CD4-positive, alpha-beta T cell (primary cell): ENCODE results near the gene EXOSC2. TPM values are rescaled to one million over a fixed set of nuclear protein-coding genes. Genes with fewer than 3 reads are reported as not detected.

ENCODE experiments used
- ATAC-seq: fragments of 200-7000 bp; cut with Tn5 transposase; one replicate; pipeline ENCODE4 v1.10.0; 2022; ENCODE audit warnings: mild to moderate bottlenecking; ENCODE audit not compliant: poor library complexity
- CTCF ChIA-PET: fragments of 350-600 bp; sonication (Branson Sonifier 250); formaldehyde crosslinking; loops from one replicate; lab custom pipeline; 2021; ENCODE audit warnings: antibody characterized with exemption, inconsistent platforms; lab: Charles Lee
- POLR2A ChIA-PET: fragments of 350-600 bp; sonication (Branson Sonifier 250); formaldehyde crosslinking; loops from one replicate; lab custom pipeline; 2021; ENCODE audit warnings: antibody characterized with exemption, inconsistent platforms; lab: Charles Lee
- DNase-seq, 14 experiments: peaks; one replicate each; pipeline ENCODE4 v3.0.0-alpha.2; 2013 to 2020; ENCODE audit warnings: mixed read lengths in 2 of 14
- H3K27ac ChIP-seq, 2 donors: one replicate each; pipeline versions ENCODE4 v1.5.1 to v1.7.0; 2013; ENCODE audit warnings: low read length in 2 of 2, low read depth in 1 of 2, mild to moderate bottlenecking in 1 of 2
- H3K27me3 ChIP-seq, 2 experiments: 1 replicate in 1 of 2; 2 replicates in 1 of 2; pipeline versions ENCODE4 v1.6.1 to v1.7.0; 2013; ENCODE audit warnings: low read length in 2 of 2, control low read depth in 1 of 2, mild to moderate bottlenecking in 1 of 2, moderate library complexity in 1 of 2; ENCODE audit not compliant: insufficient read depth in 2 of 2, control insufficient read depth in 1 of 2
- H3K36me3 ChIP-seq: one replicate; pipeline ENCODE4 v1.6.1; 2013; ENCODE audit warnings: low read length, control low read depth; ENCODE audit not compliant: insufficient read depth
- H3K4me1 ChIP-seq: one replicate; pipeline ENCODE4 v1.6.1; 2013; ENCODE audit warnings: low read length, control low read depth; ENCODE audit not compliant: insufficient read depth
- H3K4me3 ChIP-seq: one replicate; pipeline ENCODE4 v1.5.1; 2013; ENCODE audit warnings: mild to moderate bottlenecking, low read length, moderate library complexity
- H3K9me3 ChIP-seq, 2 experiments: 1 replicate in 1 of 2; 2 replicates in 1 of 2; pipeline versions ENCODE4 v1.6.1 to v1.7.0; 2013; ENCODE audit warnings: low read length in 2 of 2, mild to moderate bottlenecking in 2 of 2, control low read depth in 1 of 2, moderate library complexity in 1 of 2; ENCODE audit not compliant: control insufficient read depth in 1 of 2, insufficient read depth in 1 of 2
- H3K27ac Mint-ChIP-seq: one replicate; pipeline ENCODE4 v1.8.0; 2020; ENCODE audit warnings: mixed read lengths
- H3K27me3 Mint-ChIP-seq: one replicate; pipeline ENCODE4 v1.8.0; 2021; ENCODE audit warnings: mixed read lengths
- H3K36me3 Mint-ChIP-seq: one replicate; pipeline ENCODE4 v1.8.0; 2021; ENCODE audit warnings: low read depth, mixed read lengths
- H3K4me1 Mint-ChIP-seq: one replicate; pipeline ENCODE4 v1.8.0; 2021; ENCODE audit warnings: low read depth, mixed read lengths
- H3K4me3 Mint-ChIP-seq: one replicate; pipeline ENCODE4 v1.8.0; 2020; ENCODE audit warnings: mild to moderate bottlenecking, mixed read lengths
- H3K9me3 Mint-ChIP-seq: one replicate; pipeline ENCODE4 v1.8.0; 2020; ENCODE audit warnings: mixed read lengths
- CTCF ChIP-seq: fragments of 200-600 bp; IDR thresholded peaks from one replicate; pipeline ENCODE4 v1.8.0; 2022; ENCODE audit warnings: antibody characterized with exemption, mild to moderate bottlenecking
- intact Hi-C, 2 experiments: fragments of 100-400 bp; cut with DNase I in 1 of 2; cut with micrococcal nuclease in 1 of 2; formaldehyde crosslinking; loops; one replicate each; pipeline versions ENCODE4 v1.15.1 to v1.9.0; 2023 to 2025; cut with DNase I, micrococcal nuclease
- total RNA-seq, 174 experiments: library from RNA in 2 of 174; stranded (reverse) in 2 of 174; gene quantifications; one replicate each; pipeline ENCODE4 v1.2.3 and lab custom pipeline; 2021 to 2026

The EXOSC2 gene
- total RNA-seq, 2 experiments from 2014 or later = 49.2 to 50.2 TPM

DNA sequence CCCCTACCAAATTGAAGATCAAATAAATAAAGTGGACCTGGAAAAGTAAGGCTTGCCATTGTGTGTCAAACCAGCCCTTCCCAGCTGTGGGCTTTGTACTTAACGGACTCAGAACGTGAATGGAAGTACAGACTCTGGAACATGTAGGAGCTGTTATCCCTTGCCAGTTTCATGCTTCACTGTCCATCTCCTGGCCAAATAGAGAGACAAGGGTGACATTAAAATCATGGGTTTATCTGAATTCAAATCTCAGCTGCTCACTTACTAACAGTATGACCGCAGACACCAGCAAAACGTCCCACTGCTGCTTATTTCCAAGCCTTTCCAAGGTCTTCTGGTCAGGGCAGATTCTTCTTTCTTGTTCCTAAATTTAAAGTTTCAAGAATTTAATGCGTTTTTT, 52.2 kb downstream of the EXOSC2 start:
- H3K4me1 ChIP-seq = no peaks in the 10 kb centered on the region
- no peak for TF ChIP-seq CTCF
- H3K36me3 ChIP-seq = no peaks in the 10 kb centered on the region
- Mint-ChIP-seq H3K9me3 (no peaks in the 10 kb centered on the region), H3K4me1 (peaks cover 18% of the 10 kb centered on the region), H3K36me3 (peaks cover 6% of the 10 kb centered on the region), H3K27me3 (no peaks in the 10 kb centered on the region), H3K27ac (no peak overlapping the region), H3K4me3 (no peak overlapping the region)
- ChIA-PET CTCF (no interaction called here), POLR2A (no interaction called here)
- H3K4me3 ChIP-seq = no peak overlapping the region
- H3K27ac ChIP-seq = no peak overlapping the region
- DNase-seq (no peak), ATAC-seq (no peak)
- intact Hi-C loops = no loop called here
- H3K27me3 ChIP-seq = no peaks in the 10 kb centered on the region
- no peaks in the 10 kb centered on the region for H3K9me3 ChIP-seq

- no peaks in the 10 kb centered on the region for H3K27me3 ChIP-seq
- no peak overlapping the region for H3K4me3 ChIP-seq
- Mint-ChIP-seq H3K27me3 (no peaks in the 10 kb centered on the region), H3K9me3 (no peaks in the 10 kb centered on the region), H3K27ac (no peak overlapping the region), H3K4me1 (peaks cover 17% of the 10 kb centered on the region), H3K36me3 (peaks cover 6% of the 10 kb centered on the region), H3K4me3 (no peak overlapping the region)
- no peaks in the 10 kb centered on the region for H3K9me3 ChIP-seq
- DNase-seq (no peak), ATAC-seq (no peak)
- ChIA-PET POLR2A (no interaction called here), CTCF (no interaction called here)
- no peaks in the 10 kb centered on the region for H3K4me1 ChIP-seq
- peaks cover 3% of the 10 kb centered on the region for H3K36me3 ChIP-seq
- intact Hi-C loops = no loop called here
- no peak overlapping the region for H3K27ac ChIP-seq
- no peak for TF ChIP-seq CTCF
Observed at GRCh38 chr9:130746434-130747212, 53.0 kb downstream of the EXOSC2 start.

DNA sequence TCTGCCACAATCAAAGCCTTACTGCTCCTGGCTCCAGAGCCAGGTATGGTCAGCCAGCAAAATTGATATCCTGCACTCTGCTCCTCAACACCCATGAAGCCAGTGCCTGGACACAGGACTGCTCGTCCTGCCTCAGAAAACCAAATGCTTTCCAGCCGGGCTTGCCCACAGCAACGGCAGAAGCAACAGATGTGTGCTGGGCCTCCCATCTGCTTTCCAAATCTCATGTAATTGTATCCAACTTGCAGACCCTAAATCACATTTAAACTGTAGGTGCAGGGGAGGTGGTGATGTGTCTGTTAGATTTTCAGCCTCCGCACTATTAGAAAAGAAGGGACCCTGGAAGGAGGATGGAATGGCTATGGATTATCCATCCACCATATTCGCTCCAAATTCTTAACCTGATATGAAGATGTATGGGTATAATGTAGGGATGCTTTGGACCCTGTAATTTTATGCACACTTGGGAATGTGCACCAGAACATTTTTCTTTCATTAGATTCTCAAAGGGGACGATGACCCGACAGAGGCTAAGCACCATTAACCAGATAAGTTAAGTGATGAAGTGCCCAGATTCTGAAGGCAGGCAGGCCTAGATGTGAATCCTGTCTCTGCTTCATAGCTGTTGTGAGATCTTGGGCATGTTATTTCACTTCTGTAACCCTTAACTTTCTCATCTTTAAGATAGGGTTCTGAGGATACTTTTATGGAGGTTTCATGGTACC, 58.2 kb downstream of the EXOSC2 start:
- no peak for TF ChIP-seq CTCF
- no peaks in the 10 kb centered on the region for H3K36me3 Mint-ChIP-seq
- CTCF ChIA-PET = no interaction called here

More for the DNA sequence above, 58.2 kb downstream of the EXOSC2 start:
- Mint-ChIP-seq H3K4me1 (peaks cover 22% of the 10 kb centered on the region), H3K27ac (no peak overlapping the region), H3K9me3 (no peaks in the 10 kb centered on the region), H3K4me3 (no peak overlapping the region), H3K27me3 (no peaks in the 10 kb centered on the region)
- POLR2A ChIA-PET = no interaction called here
- H3K4me1 ChIP-seq = no peaks in the 10 kb centered on the region
- no peak overlapping the region for H3K27ac ChIP-seq
- no peak for DNase-seq
- H3K4me3 ChIP-seq = no peak overlapping the region
- no peak for ATAC-seq
- H3K9me3 ChIP-seq = no peaks in the 10 kb centered on the region
- no peaks in the 10 kb centered on the region for H3K27me3 ChIP-seq
- peaks cover 4% of the 10 kb centered on the region for H3K36me3 ChIP-seq
- intact Hi-C loops = no loop called here

Other genes with a start within 250 kb of the EXOSC2 start
- gene ASS1, start 248.8 kb upstream of the EXOSC2 start, total RNA-seq = not detected
- gene FUBP3, start 114.2 kb upstream of the EXOSC2 start, total RNA-seq = 10 to 100 TPM; 21.2 to 30.2 TPM
- gene PRDM12, start 29.2 kb upstream of the EXOSC2 start, total RNA-seq = under 1 TPM in 1 of 2 experiments, not detected in 1; 0.14 TPM
- 10 to 100 TPM; 29.8 to 33.7 TPM for gene ABL1, start 141.5 kb downstream of the EXOSC2 start, total RNA-seq
- gene QRFP, start 203.0 kb downstream of the EXOSC2 start, total RNA-seq = not detected
- not detected for gene FIBCD1, start 245.5 kb downstream of the EXOSC2 start, total RNA-seq